ENCODE measurements around the gene CD300H. TPM values are rescaled to one million over a fixed set of nuclear protein-coding genes. Genes with fewer than 3 reads are reported as not detected.

CD300H gene
- total RNA-seq, 2 experiments from 2014 or later = not detected

DNA sequence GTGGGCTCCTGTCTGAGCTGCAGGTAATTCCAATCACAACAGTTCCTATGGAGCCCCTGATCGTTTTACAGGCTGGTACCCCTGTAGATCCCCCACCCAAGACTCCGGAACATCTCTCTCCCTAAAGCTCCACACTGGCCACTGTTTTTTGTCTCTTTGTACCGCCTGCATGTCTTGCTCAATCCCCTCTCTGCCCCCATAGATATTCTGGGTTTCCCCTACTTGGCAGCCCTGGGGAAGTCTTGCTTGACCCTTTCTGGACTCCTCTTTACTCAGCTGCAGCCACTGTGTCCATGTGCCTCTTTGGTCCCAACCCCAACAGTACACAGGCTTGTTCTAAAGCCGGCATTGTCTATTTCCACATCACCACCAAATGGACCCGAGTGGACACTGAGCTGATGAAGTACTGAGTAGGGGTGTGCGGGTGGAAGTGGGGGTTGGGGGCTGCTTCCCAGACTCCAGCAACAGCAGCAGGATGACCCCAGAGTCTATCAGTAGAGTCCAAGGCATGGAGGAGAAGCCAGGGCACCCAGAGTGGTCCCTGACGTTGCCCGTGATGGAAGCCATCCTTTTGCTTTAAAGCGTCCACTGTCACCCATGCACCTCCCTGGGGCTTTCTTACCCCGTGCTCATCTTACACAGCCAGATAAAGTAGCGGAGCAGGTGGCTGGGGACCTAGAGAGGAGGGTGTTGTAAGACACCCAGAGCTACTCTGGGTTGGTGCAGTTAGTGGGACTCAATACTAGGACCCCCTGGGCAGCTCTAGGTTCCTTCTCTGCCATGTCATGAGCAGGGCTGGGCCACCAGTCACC, 42.5 kb downstream of the CD300H start:
- H3K4me3 Mint-ChIP-seq = no peak overlapping the region
- CTCF ChIA-PET = interaction anchor here (1.3 kb wide), 1 partner anchor 41 kb away, joined by 3 read pairs; no protein-coding TSS in a partner anchor
- DNase-seq = no peak
- no peak for ATAC-seq
- H3K27me3 Mint-ChIP-seq = peaks cover 28% of the 10 kb centered on the region
- TF ChIP-seq CTCF (IDR thresholded peaks at IDR 0.05) = no peak
- POLR2A ChIA-PET = no interaction called here
- H3K36me3 Mint-ChIP-seq (ENCODE audit: low read depth) = no peaks in the 10 kb centered on the region
- intact Hi-C loops (cut with micrococcal nuclease) = no loop called here
- no peak overlapping the region for H3K27ac Mint-ChIP-seq
- peaks cover 10% of the 10 kb centered on the region for H3K4me1 Mint-ChIP-seq (ENCODE audit: low read depth)
- peaks cover 7% of the 10 kb centered on the region for H3K9me3 Mint-ChIP-seq

DNA sequence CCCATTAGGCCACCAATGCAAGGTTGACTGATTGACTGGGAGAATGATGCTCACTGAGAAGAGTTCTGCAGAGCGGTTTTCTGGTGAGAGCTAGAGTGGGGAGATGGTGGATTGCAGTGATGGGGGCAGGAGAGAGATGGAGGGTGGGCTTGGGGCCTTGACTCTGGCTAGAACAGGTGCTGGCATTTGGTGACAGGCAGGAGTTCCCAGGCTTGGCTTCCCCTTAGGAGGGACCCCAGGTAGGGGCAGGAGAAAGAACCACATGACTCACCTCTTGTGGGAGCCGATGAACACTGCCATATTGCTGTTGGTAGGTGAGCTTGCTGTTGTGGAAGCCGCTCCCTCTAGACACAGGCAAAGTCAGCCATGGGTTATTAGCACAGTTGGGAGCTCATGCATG, 44.0 kb downstream of the CD300H start:
- ATAC-seq (no peak), DNase-seq (no peak)
- intact Hi-C loops (cut with micrococcal nuclease) = no loop called here
- Mint-ChIP-seq H3K4me1 (ENCODE audit: low read depth) (peaks cover 12% of the 10 kb centered on the region), H3K27ac (no peak overlapping the region), H3K27me3 (peaks cover 24% of the 10 kb centered on the region), H3K4me3 (no peak overlapping the region), H3K9me3 (peaks cover 12% of the 10 kb centered on the region), H3K36me3 (ENCODE audit: low read depth) (no peaks in the 10 kb centered on the region)
- TF ChIP-seq CTCF (IDR thresholded peaks at IDR 0.05) = no peak
- ChIA-PET CTCF (no interaction called here), POLR2A (no interaction called here)

GRCh38 chr17:74522381-74523105, 44.8 kb downstream of the CD300H start:
- ATAC-seq = no peak
- intact Hi-C loops (cut with micrococcal nuclease) = no loop called here
- CTCF ChIA-PET = no interaction called here
- H3K27me3 Mint-ChIP-seq = peaks cover 25% of the 10 kb centered on the region
- H3K36me3 Mint-ChIP-seq (ENCODE audit: low read depth) = no peaks in the 10 kb centered on the region
- DNase-seq = no peak
- POLR2A ChIA-PET = interaction anchor here (0.6 kb wide), 1 partner anchor 81 kb away, joined by 3 read pairs; no protein-coding TSS in a partner anchor
- peaks cover 12% of the 10 kb centered on the region for H3K9me3 Mint-ChIP-seq
- H3K4me1 Mint-ChIP-seq (ENCODE audit: low read depth) = peaks cover 12% of the 10 kb centered on the region
- no peak overlapping the region for H3K27ac Mint-ChIP-seq
- no peak for TF ChIP-seq CTCF (IDR thresholded peaks at IDR 0.05)
- no peak overlapping the region for H3K4me3 Mint-ChIP-seq

DNA sequence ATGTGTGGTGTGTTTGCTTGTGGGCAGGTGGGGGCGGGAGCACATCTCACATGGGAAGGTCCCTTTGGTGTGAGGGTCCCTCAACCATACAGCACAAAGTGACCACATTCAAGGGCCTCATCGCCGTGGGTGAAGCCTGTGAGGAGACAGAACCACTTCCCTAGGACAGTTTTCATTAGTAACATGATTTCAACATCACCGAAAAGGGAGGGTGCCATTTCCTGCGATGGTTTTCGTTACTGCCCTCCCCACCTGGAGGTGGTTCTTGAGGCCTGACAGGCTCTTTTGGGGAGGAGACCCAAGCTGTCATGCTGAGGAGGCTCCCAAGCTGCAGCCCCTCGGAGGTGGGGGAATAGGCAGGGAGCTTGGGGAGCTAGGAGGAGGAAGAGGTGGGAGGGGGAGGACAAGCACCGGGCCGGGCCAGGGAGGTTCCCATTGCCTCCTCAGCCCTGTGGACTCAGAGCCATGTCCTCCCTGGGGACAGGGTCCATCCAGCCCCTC, 45.6 kb downstream of the CD300H start:
- peaks cover 25% of the 10 kb centered on the region for H3K27me3 Mint-ChIP-seq

More for the DNA sequence above, 45.6 kb downstream of the CD300H start:
- intact Hi-C loops (cut with micrococcal nuclease) = no loop called here
- ATAC-seq (peak; percentile 54), DNase-seq (peak; percentile 53)
- Mint-ChIP-seq H3K4me1 (ENCODE audit: low read depth) (peaks cover 12% of the 10 kb centered on the region), H3K27ac (no peak overlapping the region), H3K36me3 (ENCODE audit: low read depth) (no peaks in the 10 kb centered on the region), H3K9me3 (peaks cover 12% of the 10 kb centered on the region), H3K4me3 (no peak overlapping the region)
- TF ChIP-seq CTCF (IDR thresholded peaks at IDR 0.05) = no peak
- ChIA-PET POLR2A (interaction anchor here (0.6 kb wide), 1 partner anchor 81 kb away, joined by 3 read pairs; no protein-coding TSS in a partner anchor), CTCF (interaction anchor here (1.3 to 1.6 kb wide), 2 partner anchors 10 to 153 kb away, joined by 4 to 5 read pairs; no protein-coding TSS in a partner anchor)
